HepG2 (cell line): ENCODE data around the gene RPSA. TPM values are rescaled to one million over a fixed set of nuclear protein-coding genes. Genes with fewer than 3 reads are reported as not detected.

Experiments used
- KDM5B ChIP-seq: sonication (generic); formaldehyde crosslinking; IDR thresholded peaks from 2 replicates; pipeline ENCODE4 v1.4.0; 2020; ENCODE audit warnings: missing genetic modification reagents, mild to moderate bottlenecking, borderline replicate concordance
- NONO ChIP-seq, 2 experiments: fragments of 450-650 bp in 1 of 2; sonication (generic) in 1 of 2; formaldehyde crosslinking in 1 of 2; IDR thresholded peaks in 1 of 2; conservative IDR thresholded peaks in 1 of 2; 2 replicates each; pipeline versions ENCODE4 v1.6.1 to v1.8.0; 2017 to 2022; ENCODE audit warnings: mild to moderate bottlenecking in 1 of 2, missing genetic modification reagents in 1 of 2, moderate library complexity in 1 of 2
- RAD51 ChIP-seq: fragments of 450-650 bp; IDR thresholded peaks from 2 replicates; pipeline ENCODE4 v1.6.1; 2016; ENCODE audit warnings: borderline replicate concordance
- RNF2 ChIP-seq: fragments of 450-650 bp; conservative IDR thresholded peaks from 2 replicates; pipeline ENCODE4 v1.6.1; 2016; ENCODE audit warnings: low read depth
- SP140L ChIP-seq: sonication (generic); formaldehyde crosslinking; IDR thresholded peaks from 2 replicates; pipeline ENCODE4 v1.4.0; 2020; ENCODE audit warnings: missing genetic modification reagents, borderline replicate concordance
- SRY ChIP-seq: sonication (generic); formaldehyde crosslinking; IDR thresholded peaks from 2 replicates; pipeline ENCODE4 v1.8.0; 2022; ENCODE audit warnings: mild to moderate bottlenecking, missing genetic modification reagents
- ZBTB8A ChIP-seq: sonication (generic); formaldehyde crosslinking; IDR thresholded peaks from 2 replicates; pipeline ENCODE4 v1.4.0; 2020; ENCODE audit warnings: mild to moderate bottlenecking, low read depth, missing genetic modification reagents, borderline replicate concordance
- ZNF205 ChIP-seq: IDR thresholded peaks from 2 replicates; pipeline ENCODE4 v1.6.1; 2018; ENCODE audit warnings: missing biosample characterization, missing genetic modification reagents
- ZNF337 ChIP-seq: sonication (generic); formaldehyde crosslinking; IDR thresholded peaks from 2 replicates; pipeline ENCODE4 v1.5.1; 2020; ENCODE audit warnings: missing genetic modification reagents, low read depth, mild to moderate bottlenecking, borderline replicate concordance
- ZNF550 ChIP-seq: sonication (generic); formaldehyde crosslinking; IDR thresholded peaks from 2 replicates; pipeline ENCODE4 v1.4.0; 2020; ENCODE audit warnings: mild to moderate bottlenecking, missing genetic modification reagents, borderline replicate concordance
- ZNF761 ChIP-seq: sonication (generic); formaldehyde crosslinking; conservative IDR thresholded peaks from 2 replicates; pipeline ENCODE4 v1.4.0; 2020; ENCODE audit warnings: mild to moderate bottlenecking, missing genetic modification reagents
- polyA plus RNA-seq, 8 experiments: library from polyadenylated mRNA; depleted of rRNA in 3 of 8; stranded (reverse) in 7 of 8; unstranded in 1 of 8; fragments of >200 nt; fragmentation: Illumina TruSeq in 4 of 8; extraction: Trizol in 4 of 8; gene quantifications; 2 replicates each; pipeline versions ENCODE4 v1.2.1 to v1.2.3, GENCODE V29; 2011 to 2016; ENCODE audit warnings: low read depth in 4 of 8, missing spikeins in 1 of 8, mixed read lengths in 1 of 8; ENCODE audit not compliant: insufficient read depth in 1 of 8
- total RNA-seq, 5 experiments: library from RNA; depleted of rRNA; stranded (reverse); fragments of >200 nt; fragmentation: Illumina TruSeq; extraction: Trizol; gene quantifications; 2 replicates each; pipeline ENCODE4 v1.2.3, GENCODE V29; 2016; ENCODE audit warnings: low read depth in 1 of 5
- TF ChIP-seq, protein P1 (sequence below): sonication (generic); formaldehyde crosslinking; IDR thresholded peaks from 2 replicates; pipeline ENCODE4 v1.4.0; 2020; ENCODE audit warnings: mild to moderate bottlenecking, missing genetic modification reagents, borderline replicate concordance
- TF ChIP-seq, protein P2 (sequence below): sonication (generic); formaldehyde crosslinking; conservative IDR thresholded peaks from 2 replicates; pipeline ENCODE4 v1.8.0; 2022; ENCODE audit warnings: missing genetic modification reagents
- TF ChIP-seq, protein P3 (sequence below): sonication (generic); formaldehyde crosslinking; IDR thresholded peaks from 2 replicates; pipeline ENCODE4 v1.5.0; 2020; ENCODE audit warnings: missing genetic modification reagents
- TF ChIP-seq, protein P4 (sequence below): IDR thresholded peaks from 2 replicates; pipeline ENCODE4 v1.4.0; 2020; ENCODE audit warnings: mild to moderate bottlenecking, missing genetic modification reagents

Gene RPSA
- total and polyA plus RNA-seq, 2 of the 13 experiments (the other 11 are each of a cell fraction or from before 2014, with no cell fraction given), result 1,683 to 3,226 TPM

DNA sequence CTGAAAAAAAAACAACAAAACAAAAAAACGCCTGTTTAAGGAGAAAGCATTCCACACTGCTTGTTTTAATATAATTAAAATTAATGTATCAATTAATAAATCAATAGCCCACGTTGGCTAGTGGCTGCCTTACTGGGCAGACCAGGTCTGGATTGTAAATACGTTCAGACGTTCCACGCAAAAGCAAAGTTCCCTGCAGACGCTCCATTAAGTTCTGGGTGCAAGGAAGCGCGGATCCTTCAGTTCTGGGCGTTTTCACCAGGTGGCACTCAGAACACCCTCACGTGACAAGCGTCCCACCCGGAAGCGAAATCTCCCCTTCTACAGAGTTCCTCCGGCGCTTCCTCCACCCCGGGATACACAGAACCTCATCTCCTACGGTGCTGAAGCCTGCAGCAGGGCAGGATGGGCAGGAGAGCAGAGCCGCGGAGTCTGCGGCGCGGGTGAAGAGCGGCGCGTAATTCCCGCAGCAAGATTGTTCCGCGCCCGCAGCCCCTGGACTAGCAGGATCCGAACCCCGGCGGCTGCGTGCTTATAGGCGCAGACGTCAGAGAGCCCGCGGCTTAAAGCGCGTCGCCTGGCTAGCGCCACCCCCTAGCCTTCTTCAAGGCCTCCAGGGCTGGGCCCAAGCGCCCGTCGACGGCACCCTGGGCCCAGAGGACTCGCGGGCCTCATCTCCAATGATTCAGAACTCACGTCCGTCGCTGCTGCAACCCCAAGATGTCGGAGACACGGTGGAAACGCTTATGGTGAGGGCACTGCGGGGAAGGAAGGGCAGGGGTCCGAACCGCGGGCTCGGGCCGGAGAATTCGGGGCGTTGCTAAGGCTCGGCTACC, 23.3 kb upstream of the RPSA start, which contains the start of gene SLC25A38 (continued):
- TF ChIP-seq, protein P1, sequence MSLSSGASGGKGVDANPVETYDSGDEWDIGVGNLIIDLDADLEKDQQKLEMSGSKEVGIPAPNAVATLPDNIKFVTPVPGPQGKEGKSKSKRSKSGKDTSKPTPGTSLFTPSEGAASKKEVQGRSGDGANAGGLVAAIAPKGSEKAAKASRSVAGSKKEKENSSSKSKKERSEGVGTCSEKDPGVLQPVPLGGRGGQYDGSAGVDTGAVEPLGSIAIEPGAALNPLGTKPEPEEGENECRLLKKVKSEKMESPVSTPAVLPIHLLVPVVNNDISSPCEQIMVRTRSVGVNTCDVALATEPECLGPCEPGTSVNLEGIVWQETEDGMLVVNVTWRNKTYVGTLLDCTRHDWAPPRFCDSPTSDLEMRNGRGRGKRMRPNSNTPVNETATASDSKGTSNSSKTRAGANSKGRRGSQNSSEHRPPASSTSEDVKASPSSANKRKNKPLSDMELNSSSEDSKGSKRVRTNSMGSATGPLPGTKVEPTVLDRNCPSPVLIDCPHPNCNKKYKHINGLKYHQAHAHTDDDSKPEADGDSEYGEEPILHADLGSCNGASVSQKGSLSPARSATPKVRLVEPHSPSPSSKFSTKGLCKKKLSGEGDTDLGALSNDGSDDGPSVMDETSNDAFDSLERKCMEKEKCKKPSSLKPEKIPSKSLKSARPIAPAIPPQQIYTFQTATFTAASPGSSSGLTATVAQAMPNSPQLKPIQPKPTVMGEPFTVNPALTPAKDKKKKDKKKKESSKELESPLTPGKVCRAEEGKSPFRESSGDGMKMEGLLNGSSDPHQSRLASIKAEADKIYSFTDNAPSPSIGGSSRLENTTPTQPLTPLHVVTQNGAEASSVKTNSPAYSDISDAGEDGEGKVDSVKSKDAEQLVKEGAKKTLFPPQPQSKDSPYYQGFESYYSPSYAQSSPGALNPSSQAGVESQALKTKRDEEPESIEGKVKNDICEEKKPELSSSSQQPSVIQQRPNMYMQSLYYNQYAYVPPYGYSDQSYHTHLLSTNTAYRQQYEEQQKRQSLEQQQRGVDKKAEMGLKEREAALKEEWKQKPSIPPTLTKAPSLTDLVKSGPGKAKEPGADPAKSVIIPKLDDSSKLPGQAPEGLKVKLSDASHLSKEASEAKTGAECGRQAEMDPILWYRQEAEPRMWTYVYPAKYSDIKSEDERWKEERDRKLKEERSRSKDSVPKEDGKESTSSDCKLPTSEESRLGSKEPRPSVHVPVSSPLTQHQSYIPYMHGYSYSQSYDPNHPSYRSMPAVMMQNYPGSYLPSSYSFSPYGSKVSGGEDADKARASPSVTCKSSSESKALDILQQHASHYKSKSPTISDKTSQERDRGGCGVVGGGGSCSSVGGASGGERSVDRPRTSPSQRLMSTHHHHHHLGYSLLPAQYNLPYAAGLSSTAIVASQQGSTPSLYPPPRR (CRISPR knock-in tag), result 0 out of 2 replicates have a peak, but pooled peaks have one; percentile 29
- TF ChIP-seq, protein P2, sequence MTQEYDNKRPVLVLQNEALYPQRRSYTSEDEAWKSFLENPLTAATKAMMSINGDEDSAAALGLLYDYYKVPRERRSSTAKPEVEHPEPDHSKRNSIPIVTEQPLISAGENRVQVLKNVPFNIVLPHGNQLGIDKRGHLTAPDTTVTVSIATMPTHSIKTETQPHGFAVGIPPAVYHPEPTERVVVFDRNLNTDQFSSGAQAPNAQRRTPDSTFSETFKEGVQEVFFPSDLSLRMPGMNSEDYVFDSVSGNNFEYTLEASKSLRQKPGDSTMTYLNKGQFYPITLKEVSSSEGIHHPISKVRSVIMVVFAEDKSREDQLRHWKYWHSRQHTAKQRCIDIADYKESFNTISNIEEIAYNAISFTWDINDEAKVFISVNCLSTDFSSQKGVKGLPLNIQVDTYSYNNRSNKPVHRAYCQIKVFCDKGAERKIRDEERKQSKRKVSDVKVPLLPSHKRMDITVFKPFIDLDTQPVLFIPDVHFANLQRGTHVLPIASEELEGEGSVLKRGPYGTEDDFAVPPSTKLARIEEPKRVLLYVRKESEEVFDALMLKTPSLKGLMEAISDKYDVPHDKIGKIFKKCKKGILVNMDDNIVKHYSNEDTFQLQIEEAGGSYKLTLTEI (CRISPR knock-in tag), result no peak
- TF ChIP-seq SP140L (CRISPR knock-in tag) (no peak), ZNF761 (CRISPR knock-in tag) (peak; percentile 72; the same call in 1 of the 2 replicates), ZNF337 (CRISPR knock-in tag) (peak; percentile 78; the same call in 1 of the 2 replicates), NONO (IDR thresholded peaks at IDR 0.05) (no peak), NONO (CRISPR knock-in tag; conservative IDR thresholded peaks at IDR 0.05) (peak; percentile 46), RAD51 (peak; percentile 71), ZNF550 (0 out of 2 replicates have a peak, but pooled peaks have one; percentile 19), ZNF205 (CRISPR knock-in tag) (peak; percentile 26; the same call in 1 of the 2 replicates), ZBTB8A (peak; percentile 75; the same call in 1 of the 2 replicates), RNF2 (peak; percentile 48), SRY (CRISPR knock-in tag) (0 out of 2 replicates have a peak, but pooled peaks have one; percentile 8), KDM5B (CRISPR knock-in tag) (0 out of 2 replicates have a peak, but pooled peaks have one; percentile 13)
- TF ChIP-seq, protein P3, sequence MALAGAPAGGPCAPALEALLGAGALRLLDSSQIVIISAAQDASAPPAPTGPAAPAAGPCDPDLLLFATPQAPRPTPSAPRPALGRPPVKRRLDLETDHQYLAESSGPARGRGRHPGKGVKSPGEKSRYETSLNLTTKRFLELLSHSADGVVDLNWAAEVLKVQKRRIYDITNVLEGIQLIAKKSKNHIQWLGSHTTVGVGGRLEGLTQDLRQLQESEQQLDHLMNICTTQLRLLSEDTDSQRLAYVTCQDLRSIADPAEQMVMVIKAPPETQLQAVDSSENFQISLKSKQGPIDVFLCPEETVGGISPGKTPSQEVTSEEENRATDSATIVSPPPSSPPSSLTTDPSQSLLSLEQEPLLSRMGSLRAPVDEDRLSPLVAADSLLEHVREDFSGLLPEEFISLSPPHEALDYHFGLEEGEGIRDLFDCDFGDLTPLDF (CRISPR knock-in tag), result peak; percentile 43; the same call in 1 of the 2 replicates
- TF ChIP-seq, protein P4, sequence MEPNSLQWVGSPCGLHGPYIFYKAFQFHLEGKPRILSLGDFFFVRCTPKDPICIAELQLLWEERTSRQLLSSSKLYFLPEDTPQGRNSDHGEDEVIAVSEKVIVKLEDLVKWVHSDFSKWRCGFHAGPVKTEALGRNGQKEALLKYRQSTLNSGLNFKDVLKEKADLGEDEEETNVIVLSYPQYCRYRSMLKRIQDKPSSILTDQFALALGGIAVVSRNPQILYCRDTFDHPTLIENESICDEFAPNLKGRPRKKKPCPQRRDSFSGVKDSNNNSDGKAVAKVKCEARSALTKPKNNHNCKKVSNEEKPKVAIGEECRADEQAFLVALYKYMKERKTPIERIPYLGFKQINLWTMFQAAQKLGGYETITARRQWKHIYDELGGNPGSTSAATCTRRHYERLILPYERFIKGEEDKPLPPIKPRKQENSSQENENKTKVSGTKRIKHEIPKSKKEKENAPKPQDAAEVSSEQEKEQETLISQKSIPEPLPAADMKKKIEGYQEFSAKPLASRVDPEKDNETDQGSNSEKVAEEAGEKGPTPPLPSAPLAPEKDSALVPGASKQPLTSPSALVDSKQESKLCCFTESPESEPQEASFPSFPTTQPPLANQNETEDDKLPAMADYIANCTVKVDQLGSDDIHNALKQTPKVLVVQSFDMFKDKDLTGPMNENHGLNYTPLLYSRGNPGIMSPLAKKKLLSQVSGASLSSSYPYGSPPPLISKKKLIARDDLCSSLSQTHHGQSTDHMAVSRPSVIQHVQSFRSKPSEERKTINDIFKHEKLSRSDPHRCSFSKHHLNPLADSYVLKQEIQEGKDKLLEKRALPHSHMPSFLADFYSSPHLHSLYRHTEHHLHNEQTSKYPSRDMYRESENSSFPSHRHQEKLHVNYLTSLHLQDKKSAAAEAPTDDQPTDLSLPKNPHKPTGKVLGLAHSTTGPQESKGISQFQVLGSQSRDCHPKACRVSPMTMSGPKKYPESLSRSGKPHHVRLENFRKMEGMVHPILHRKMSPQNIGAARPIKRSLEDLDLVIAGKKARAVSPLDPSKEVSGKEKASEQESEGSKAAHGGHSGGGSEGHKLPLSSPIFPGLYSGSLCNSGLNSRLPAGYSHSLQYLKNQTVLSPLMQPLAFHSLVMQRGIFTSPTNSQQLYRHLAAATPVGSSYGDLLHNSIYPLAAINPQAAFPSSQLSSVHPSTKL (CRISPR knock-in tag), result 0 out of 2 replicates have a peak, but pooled peaks have one; percentile 13
